Activated T-helper 1 cell treated with anti-CD3 and anti-CD28 coated beads, Interleukin-12 subunit alpha, Interleukin-12 subunit beta, Interleukin-2, Interleukin-4 antibody, amounts not matched to agents 30 ng/mL and 10 ng/mL and 1 ng/mL, durations not matched to agents 14 hours and 24 hours and 36 hours (primary cell): ENCODE data around the gene KRTAP6-3. TPM values are rescaled to one million over a fixed set of nuclear protein-coding genes. Genes with fewer than 3 reads are reported as not detected.

Experiments used
- DNase-seq: peaks from one replicate; pipeline ENCODE4 v3.0.0; 2021; ENCODE audit warnings: low spot score
- H3K27ac Mint-ChIP-seq: one replicate; pipeline ENCODE4 v1.8.0; 2021; ENCODE audit warnings: mild to moderate bottlenecking, mixed read lengths
- H3K27me3 Mint-ChIP-seq: one replicate; pipeline ENCODE4 v1.8.0; 2022; ENCODE audit warnings: mild to moderate bottlenecking, moderate library complexity, mixed read lengths; ENCODE audit not compliant: insufficient read depth
- H3K36me3 Mint-ChIP-seq: one replicate; pipeline ENCODE4 v1.8.0; 2021; ENCODE audit warnings: low read depth, mixed read lengths
- H3K4me1 Mint-ChIP-seq: one replicate; pipeline ENCODE4 v1.8.0; 2021; ENCODE audit warnings: low read depth, mixed read lengths
- H3K4me3 Mint-ChIP-seq: one replicate; pipeline ENCODE4 v1.8.0; 2021; ENCODE audit warnings: mild to moderate bottlenecking, moderate library complexity, mixed read lengths
- H3K9me3 Mint-ChIP-seq: one replicate; pipeline ENCODE4 v1.8.0; 2021; ENCODE audit warnings: mixed read lengths
- intact Hi-C: fragments of 100-400 bp; cut with micrococcal nuclease; formaldehyde crosslinking; loops from one replicate; pipeline ENCODE4 v1.15.1; 2024
- total RNA-seq: library from RNA; stranded (reverse); gene quantifications from 2 replicates; pipeline ENCODE4 v1.2.3, GENCODE V29; 2022

The KRTAP6-3 gene, protein sequence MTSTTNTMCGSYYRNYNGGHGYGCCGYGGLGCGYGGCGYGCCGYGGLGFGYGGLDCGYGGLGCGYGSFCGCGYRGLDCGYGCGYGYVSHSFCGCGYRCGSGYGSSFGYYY
- total RNA-seq, result not detected in 2 replicates

- no peak for DNase-seq
- H3K27ac Mint-ChIP-seq, result no peak within 1 kb of the TSS
- no peaks in the 10 kb centered on the region for H3K27me3 Mint-ChIP-seq
- H3K4me1 Mint-ChIP-seq, result no peaks in the 10 kb centered on the region
- H3K36me3 Mint-ChIP-seq, result no peaks in the 10 kb centered on the region
- intact Hi-C loops, result no loop called here
- no peak within 1 kb of the TSS for H3K4me3 Mint-ChIP-seq
- no peaks in the 10 kb centered on the region for H3K9me3 Mint-ChIP-seq
These were observed at the start of gene KRTAP6-3 for GRCh38 chr21:30592140-30592539. Gene KRTAP6-3, plus strand, starts transcription at chr21:30592440. Its CDS starts 6 bp downstream, at chr21:30592446.

DNA sequence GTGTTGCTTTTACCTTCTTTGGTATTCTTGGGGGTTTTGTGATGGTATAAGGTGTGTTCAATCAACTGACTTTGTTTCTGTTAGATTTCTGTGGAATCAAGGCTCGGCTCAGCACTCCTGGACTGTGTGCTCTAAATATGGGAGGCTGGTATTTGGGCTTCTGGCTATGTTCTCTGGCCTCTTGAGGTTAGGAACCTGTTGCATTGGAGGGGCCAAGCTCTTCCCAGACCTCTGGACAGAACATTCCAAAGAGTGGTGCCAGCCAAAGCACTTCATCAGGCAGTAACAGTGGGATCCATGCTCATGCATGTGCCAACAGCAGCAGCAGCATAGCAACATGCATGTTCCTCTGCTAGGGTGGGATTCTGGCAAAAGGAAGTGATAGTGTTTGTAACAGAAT is 39.5 kb upstream of the KRTAP6-3 start:
- DNase-seq, result no peak

GRCh38 chr21:30555095-30555494 is 37.1 kb upstream of the KRTAP6-3 start:
- no peaks in the 10 kb centered on the region for H3K27me3 Mint-ChIP-seq
- no peak overlapping the region for H3K4me3 Mint-ChIP-seq
- no peak for DNase-seq
- no peak overlapping the region for H3K27ac Mint-ChIP-seq
- intact Hi-C loops, result no loop called here
- no peaks in the 10 kb centered on the region for H3K36me3 Mint-ChIP-seq
- H3K4me1 Mint-ChIP-seq, result no peaks in the 10 kb centered on the region
- peaks cover 14% of the 10 kb centered on the region for H3K9me3 Mint-ChIP-seq

More for the DNA sequence above, 39.5 kb upstream of the KRTAP6-3 start:
- H3K36me3 Mint-ChIP-seq, result no peaks in the 10 kb centered on the region
- H3K27ac Mint-ChIP-seq, result no peak overlapping the region
- H3K4me3 Mint-ChIP-seq, result no peak overlapping the region
- intact Hi-C loops, result no loop called here
- no peaks in the 10 kb centered on the region for H3K4me1 Mint-ChIP-seq
- no peaks in the 10 kb centered on the region for H3K27me3 Mint-ChIP-seq
- peaks cover 14% of the 10 kb centered on the region for H3K9me3 Mint-ChIP-seq

GRCh38 chr21:30561264-30561895 is 30.9 kb upstream of the KRTAP6-3 start, which contains the start of gene KRTAP19-7:
Gene KRTAP19-7, minus strand, starts transcription at chr21:30561314. Its CDS starts 25 bp downstream, at chr21:30561289.
- H3K27ac Mint-ChIP-seq, result no peak within 1 kb of the TSS
- intact Hi-C loops, result no loop called here
- no peaks in the 10 kb centered on the region for H3K36me3 Mint-ChIP-seq
- DNase-seq, result no peak
- H3K4me1 Mint-ChIP-seq, result no peaks in the 10 kb centered on the region
- H3K4me3 Mint-ChIP-seq, result no peak within 1 kb of the TSS
- H3K27me3 Mint-ChIP-seq, result no peaks in the 10 kb centered on the region
- H3K9me3 Mint-ChIP-seq, result no peaks in the 10 kb centered on the region

DNA sequence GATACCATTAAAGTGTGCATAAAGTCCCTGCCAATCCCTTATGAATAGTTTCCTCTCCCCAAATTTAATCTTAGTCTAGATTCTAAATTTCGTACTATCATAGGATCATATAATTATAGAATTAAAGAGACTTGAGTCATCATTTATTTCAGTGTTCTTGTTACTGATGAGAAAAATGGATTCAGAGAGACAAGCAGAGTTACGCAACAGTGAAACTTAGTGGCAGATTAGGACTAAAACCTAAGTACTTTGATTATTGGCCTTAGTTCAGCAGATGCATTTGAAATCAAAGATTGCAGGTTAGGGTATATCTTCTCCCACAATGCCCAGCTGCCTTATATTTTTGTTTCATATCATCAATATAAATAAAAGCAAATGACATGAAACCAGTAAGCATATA is 30.3 kb upstream of the KRTAP6-3 start:
- no peaks in the 10 kb centered on the region for H3K9me3 Mint-ChIP-seq
- H3K27ac Mint-ChIP-seq, result no peak overlapping the region
- H3K4me3 Mint-ChIP-seq, result no peak overlapping the region
- no peaks in the 10 kb centered on the region for H3K36me3 Mint-ChIP-seq
- no peaks in the 10 kb centered on the region for H3K27me3 Mint-ChIP-seq
- DNase-seq, result no peak
- H3K4me1 Mint-ChIP-seq, result no peaks in the 10 kb centered on the region
- intact Hi-C loops, result no loop called here

GRCh38 chr21:30563072-30563471 is 29.2 kb upstream of the KRTAP6-3 start:
- no peak for DNase-seq
- Mint-ChIP-seq H3K36me3 (no peaks in the 10 kb centered on the region), H3K9me3 (no peaks in the 10 kb centered on the region), H3K27me3 (no peaks in the 10 kb centered on the region), H3K4me3 (no peak overlapping the region), H3K27ac (no peak overlapping the region), H3K4me1 (no peaks in the 10 kb centered on the region)
- intact Hi-C loops, result no loop called here

DNA sequence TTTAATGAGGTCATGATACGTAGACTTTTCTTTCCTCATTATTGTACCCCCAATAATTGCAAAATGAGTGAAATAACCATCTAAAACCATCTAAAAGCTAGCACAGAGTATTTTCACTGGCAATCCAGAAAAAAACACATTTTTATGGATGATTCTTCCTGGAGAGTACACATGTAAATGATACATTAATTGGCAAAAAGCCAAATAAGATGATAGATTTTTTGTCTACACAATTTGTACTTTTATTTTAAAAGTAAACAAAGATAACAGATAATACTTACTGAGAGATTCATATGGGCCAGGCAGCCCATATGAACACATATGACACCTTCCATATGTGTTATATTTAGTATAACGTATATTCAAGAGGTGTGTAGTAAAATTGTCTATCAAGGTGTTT is 28.6 kb upstream of the KRTAP6-3 start:
- H3K27me3 Mint-ChIP-seq, result no peaks in the 10 kb centered on the region

DNA sequence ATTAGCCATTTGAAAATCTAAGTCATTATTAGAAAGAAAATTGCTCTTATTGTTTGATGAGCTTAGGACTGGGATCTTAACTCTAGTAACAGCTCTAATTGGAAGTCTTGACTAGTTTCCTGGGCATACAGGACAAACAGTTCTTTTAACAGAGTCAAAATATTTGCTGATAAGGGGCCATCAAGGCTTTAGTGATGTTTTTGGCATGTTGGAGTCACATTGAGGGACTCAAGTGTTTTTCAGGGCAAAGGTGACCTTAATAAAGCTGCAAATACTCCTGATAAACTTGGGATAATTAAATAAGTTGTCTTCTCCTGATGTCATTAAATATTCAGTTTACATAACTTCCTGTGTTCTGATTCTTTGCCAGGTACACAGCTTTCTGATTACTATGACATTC is 24.6 kb upstream of the KRTAP6-3 start:
- Mint-ChIP-seq H3K27ac (no peak overlapping the region), H3K4me3 (no peak overlapping the region), H3K27me3 (peaks cover 2% of the 10 kb centered on the region), H3K4me1 (no peaks in the 10 kb centered on the region), H3K36me3 (no peaks in the 10 kb centered on the region), H3K9me3 (no peaks in the 10 kb centered on the region)
- DNase-seq, result no peak
- intact Hi-C loops, result no loop called here

More for the DNA sequence above, 28.6 kb upstream of the KRTAP6-3 start:
- no peak overlapping the region for H3K4me3 Mint-ChIP-seq
- H3K4me1 Mint-ChIP-seq, result no peaks in the 10 kb centered on the region
- H3K9me3 Mint-ChIP-seq, result no peaks in the 10 kb centered on the region
- no peak for DNase-seq
- H3K27ac Mint-ChIP-seq, result no peak overlapping the region
- intact Hi-C loops, result no loop called here
- no peaks in the 10 kb centered on the region for H3K36me3 Mint-ChIP-seq

- no peaks in the 10 kb centered on the region for H3K36me3 Mint-ChIP-seq
- H3K9me3 Mint-ChIP-seq, result no peaks in the 10 kb centered on the region
- DNase-seq, result no peak
- no peaks in the 10 kb centered on the region for H3K4me1 Mint-ChIP-seq
- H3K27ac Mint-ChIP-seq, result no peak overlapping the region
- intact Hi-C loops, result no loop called here
- no peaks in the 10 kb centered on the region for H3K27me3 Mint-ChIP-seq
- H3K4me3 Mint-ChIP-seq, result no peak overlapping the region
These were observed 14.5 kb upstream of the KRTAP6-3 start for GRCh38 chr21:30577766-30578165.

DNA sequence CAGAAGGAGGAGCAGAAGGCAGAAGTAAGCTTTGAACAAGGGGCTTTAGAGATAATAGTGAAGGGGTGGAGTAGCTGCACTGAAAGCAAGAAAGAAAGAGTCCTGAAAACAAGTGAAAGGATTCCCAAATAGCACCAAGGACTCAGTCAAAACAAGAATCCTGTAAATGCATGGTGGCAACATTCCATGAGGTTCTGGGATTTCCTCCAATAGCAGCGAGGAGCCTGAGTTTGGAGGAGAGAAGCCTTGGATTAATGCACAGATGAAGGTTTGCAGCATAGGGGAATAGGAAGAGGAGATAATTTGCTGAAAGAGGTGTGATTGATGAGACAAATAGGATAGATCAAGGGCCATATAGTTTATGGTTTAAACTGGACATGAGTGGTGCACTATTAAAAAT is 12.9 kb upstream of the KRTAP6-3 start:
- H3K36me3 Mint-ChIP-seq, result no peaks in the 10 kb centered on the region
- no peaks in the 10 kb centered on the region for H3K4me1 Mint-ChIP-seq
- no peak for DNase-seq

GRCh38 chr21:30580132-30580531 is 12.1 kb upstream of the KRTAP6-3 start:
- intact Hi-C loops, result no loop called here
- no peak overlapping the region for H3K4me3 Mint-ChIP-seq
- no peak for DNase-seq
- H3K27me3 Mint-ChIP-seq, result no peaks in the 10 kb centered on the region
- H3K9me3 Mint-ChIP-seq, result no peaks in the 10 kb centered on the region
- no peaks in the 10 kb centered on the region for H3K36me3 Mint-ChIP-seq
- H3K4me1 Mint-ChIP-seq, result no peaks in the 10 kb centered on the region
- no peak overlapping the region for H3K27ac Mint-ChIP-seq

More for the DNA sequence above, 12.9 kb upstream of the KRTAP6-3 start:
- no peak overlapping the region for H3K27ac Mint-ChIP-seq
- intact Hi-C loops, result no loop called here
- H3K27me3 Mint-ChIP-seq, result no peaks in the 10 kb centered on the region
- no peak overlapping the region for H3K4me3 Mint-ChIP-seq
- H3K9me3 Mint-ChIP-seq, result no peaks in the 10 kb centered on the region

GRCh38 chr21:30582870-30583269 is 9.4 kb upstream of the KRTAP6-3 start:
- no peak for DNase-seq
- Mint-ChIP-seq H3K9me3 (no peaks in the 10 kb centered on the region), H3K36me3 (no peaks in the 10 kb centered on the region), H3K27ac (no peak overlapping the region), H3K27me3 (no peaks in the 10 kb centered on the region), H3K4me3 (no peak overlapping the region), H3K4me1 (no peaks in the 10 kb centered on the region)
- intact Hi-C loops, result no loop called here

DNA sequence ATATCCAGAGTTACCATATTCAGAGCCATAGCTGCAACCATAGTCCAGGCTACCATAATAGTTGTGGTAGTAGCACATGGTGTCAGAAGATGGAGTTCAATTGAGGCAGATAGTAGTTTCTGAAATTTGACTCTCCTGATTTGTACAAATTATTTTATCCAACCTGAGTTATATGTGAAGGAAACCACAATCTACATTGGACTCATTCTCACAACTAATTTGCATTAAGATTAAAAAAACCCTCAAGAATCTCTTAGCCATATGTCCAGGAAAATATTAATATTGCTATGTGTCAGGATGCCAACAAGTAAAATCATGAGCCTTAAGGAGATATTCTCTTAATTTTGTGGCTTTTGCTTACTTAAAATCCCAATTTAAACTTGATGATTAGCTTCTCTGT is 1.9 kb upstream of the KRTAP6-3 start, which contains the start of gene KRTAP22-2:
Gene KRTAP22-2, minus strand, starts transcription at position 101 of the 400 bp plus-strand sequence.
- intact Hi-C loops, result no loop called here
- no peak for DNase-seq
- H3K9me3 Mint-ChIP-seq, result no peaks in the 10 kb centered on the region
- H3K27ac Mint-ChIP-seq, result no peak within 1 kb of the TSS
- no peaks in the 10 kb centered on the region for H3K36me3 Mint-ChIP-seq
- no peaks in the 10 kb centered on the region for H3K4me1 Mint-ChIP-seq
- H3K27me3 Mint-ChIP-seq, result no peaks in the 10 kb centered on the region
- H3K4me3 Mint-ChIP-seq, result no peak within 1 kb of the TSS
